ENCODE results near the gene SPATS2. TPM values are rescaled to one million over a fixed set of nuclear protein-coding genes. Genes with fewer than 3 reads are reported as not detected.
"Not testable (repeated sequence)": the region's sequence is repeated elsewhere in the genome, so short reads cannot be mapped to it uniquely, and the experiment has no call there.

SPATS2 gene
- total and polyA plus RNA-seq, 5 donors from 2014 or later: 2.4 to 5.5 (median 4.2) TPM

- Mint-ChIP-seq H3K4me3 (no peak overlapping the region), H3K27ac (no peak overlapping the region), H3K4me1 (peaks cover 0 to 4% (median 0%) of the 10 kb centered on the region in 4 donors), H3K36me3 (peaks cover 4% of the 10 kb centered on the region), H3K9me3 (no peaks in the 10 kb centered on the region), H3K27me3 (no peaks in the 10 kb centered on the region)
- H3K27me3 ChIP-seq (ENCODE audit: control insufficient read depth, insufficient read depth, low read length): no peaks in the 10 kb centered on the region
- H3K36me3 ChIP-seq (ENCODE audit: control insufficient read depth, insufficient read depth, low read length): no peaks in the 10 kb centered on the region
- ATAC-seq (ENCODE audit: low read depth in 2 of 2): no peak
- no peaks in the 10 kb centered on the region for H3K4me1 ChIP-seq (ENCODE audit: control insufficient read depth, insufficient read depth, low read length, poor library complexity, severe bottlenecking)
- no peaks in the 10 kb centered on the region for H3K9me3 ChIP-seq (ENCODE audit: control insufficient read depth in 2 of 2, low read length in 2 of 2)
- no peak overlapping the region for H3K4me3 ChIP-seq (ENCODE audit: low read depth, low read length)
- DNase-seq: no peak
- H3K27ac ChIP-seq (ENCODE audit: insufficient read depth, low read length, poor library complexity, severe bottlenecking): no peak overlapping the region
Measured at GRCh38 chr12:49417558-49417957, 50.3 kb downstream of the SPATS2 start.

- DNase-seq (no peak), ATAC-seq (ENCODE audit: low read depth in 2 of 2) (no peak)
- Histone ChIP-seq H3K4me1 (ENCODE audit: control insufficient read depth, insufficient read depth, low read length, poor library complexity, severe bottlenecking) (no peaks in the 10 kb centered on the region), H3K27ac (ENCODE audit: insufficient read depth, low read length, poor library complexity, severe bottlenecking) (no peak overlapping the region), H3K9me3 (ENCODE audit: control insufficient read depth in 2 of 2, low read length in 2 of 2) (no peaks in the 10 kb centered on the region), H3K36me3 (ENCODE audit: control insufficient read depth, insufficient read depth, low read length) (no peaks in the 10 kb centered on the region), H3K4me3 (ENCODE audit: low read depth, low read length) (no peak overlapping the region), H3K27me3 (ENCODE audit: control insufficient read depth, insufficient read depth, low read length) (no peaks in the 10 kb centered on the region)
- H3K36me3 Mint-ChIP-seq: peaks cover 4% of the 10 kb centered on the region
- H3K27me3 Mint-ChIP-seq: no peaks in the 10 kb centered on the region
- H3K4me3 Mint-ChIP-seq: no peak overlapping the region
- peak overlapping the region in 1 of 3 donors; percentile 4 for H3K27ac Mint-ChIP-seq
- peaks cover 0 to 4% (median 0%) of the 10 kb centered on the region in 4 donors for H3K4me1 Mint-ChIP-seq
- H3K9me3 Mint-ChIP-seq: no peaks in the 10 kb centered on the region
Measured at GRCh38 chr12:49420556-49420955, 53.3 kb downstream of the SPATS2 start.

DNA sequence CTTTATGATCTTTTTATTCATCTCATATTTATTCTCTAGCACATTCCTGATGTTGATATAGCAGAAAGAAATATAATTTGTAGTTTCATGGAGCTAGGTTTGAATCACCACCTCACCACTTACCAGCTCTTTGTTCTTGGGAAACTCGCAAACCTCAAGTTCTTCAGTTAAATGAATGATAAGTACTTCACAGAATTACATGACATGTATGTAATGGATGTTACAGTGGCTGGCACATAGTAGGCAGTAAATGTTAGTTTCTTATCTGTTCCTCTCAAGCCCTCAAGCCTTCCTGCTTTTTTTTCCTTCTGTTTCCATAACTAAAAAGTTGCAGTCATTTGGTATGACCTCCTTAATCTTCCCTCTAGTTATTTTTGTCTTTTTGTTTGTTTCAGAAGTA, 54.9 kb downstream of the SPATS2 start:
- no peak overlapping the region for H3K4me3 ChIP-seq (ENCODE audit: low read depth, low read length)
- H3K27me3 ChIP-seq (ENCODE audit: control insufficient read depth, insufficient read depth, low read length): no peaks in the 10 kb centered on the region
- H3K9me3 Mint-ChIP-seq: peaks cover 0 to 1% (median 0%) of the 10 kb centered on the region in 7 donors
- peaks cover 12% of the 10 kb centered on the region for H3K36me3 Mint-ChIP-seq
- no peak overlapping the region for H3K4me3 Mint-ChIP-seq
- no peaks in the 10 kb centered on the region for H3K36me3 ChIP-seq (ENCODE audit: control insufficient read depth, insufficient read depth, low read length)
- H3K27me3 Mint-ChIP-seq: no peaks in the 10 kb centered on the region
- ATAC-seq (ENCODE audit: low read depth in 2 of 2): no peak
- H3K27ac Mint-ChIP-seq: peak overlapping the region in 1 of 3 donors; percentile 4
- H3K27ac ChIP-seq (ENCODE audit: insufficient read depth, low read length, poor library complexity, severe bottlenecking): no peak overlapping the region
- no peak for DNase-seq
- no peaks in the 10 kb centered on the region for H3K4me1 ChIP-seq (ENCODE audit: control insufficient read depth, insufficient read depth, low read length, poor library complexity, severe bottlenecking)
- H3K4me1 Mint-ChIP-seq: peaks cover 0 to 3% (median 0%) of the 10 kb centered on the region in 4 donors
- H3K9me3 ChIP-seq (ENCODE audit: control insufficient read depth in 2 of 2, low read length in 2 of 2): no peaks in the 10 kb centered on the region

GRCh38 chr12:49428793-49429192, 61.5 kb downstream of the SPATS2 start:
- ATAC-seq (ENCODE audit: low read depth in 2 of 2) (no peak), DNase-seq (no peak)
- Mint-ChIP-seq H3K27me3 (no peaks in the 10 kb centered on the region), H3K36me3 (peaks cover 8% of the 10 kb centered on the region), H3K9me3 (peaks cover 0 to 1% (median 0%) of the 10 kb centered on the region in 7 donors), H3K4me3 (no peak overlapping the region), H3K4me1 (peaks cover 0 to 4% (median 1%) of the 10 kb centered on the region in 4 donors), H3K27ac (no peak overlapping the region)
- Histone ChIP-seq H3K4me3 (ENCODE audit: low read depth, low read length) (no peak overlapping the region), H3K4me1 (ENCODE audit: control insufficient read depth, insufficient read depth, low read length, poor library complexity, severe bottlenecking) (no peaks in the 10 kb centered on the region), H3K9me3 (ENCODE audit: control insufficient read depth in 2 of 2, low read length in 2 of 2) (no peaks in the 10 kb centered on the region), H3K27ac (ENCODE audit: insufficient read depth, low read length, poor library complexity, severe bottlenecking) (no peak overlapping the region), H3K27me3 (ENCODE audit: control insufficient read depth, insufficient read depth, low read length) (no peaks in the 10 kb centered on the region), H3K36me3 (ENCODE audit: control insufficient read depth, insufficient read depth, low read length) (no peaks in the 10 kb centered on the region)

GRCh38 chr12:49432616-49433015, 65.4 kb downstream of the SPATS2 start:
- Histone ChIP-seq H3K27ac (ENCODE audit: insufficient read depth, low read length, poor library complexity, severe bottlenecking) (no peak overlapping the region), H3K9me3 (ENCODE audit: control insufficient read depth in 2 of 2, low read length in 2 of 2) (no peaks in the 10 kb centered on the region), H3K27me3 (ENCODE audit: control insufficient read depth, insufficient read depth, low read length) (no peaks in the 10 kb centered on the region), H3K4me3 (ENCODE audit: low read depth, low read length) (no peak overlapping the region), H3K4me1 (ENCODE audit: control insufficient read depth, insufficient read depth, low read length, poor library complexity, severe bottlenecking) (no peaks in the 10 kb centered on the region), H3K36me3 (ENCODE audit: control insufficient read depth, insufficient read depth, low read length) (no peaks in the 10 kb centered on the region)
- Mint-ChIP-seq H3K27ac (no peak overlapping the region), H3K4me1 (peaks cover 0 to 4% (median 1%) of the 10 kb centered on the region in 4 donors), H3K36me3 (no peaks in the 10 kb centered on the region), H3K4me3 (no peak overlapping the region), H3K27me3 (no peaks in the 10 kb centered on the region), H3K9me3 (no peaks in the 10 kb centered on the region)
- ATAC-seq (ENCODE audit: low read depth in 2 of 2): no peak
- DNase-seq: no peak

- ATAC-seq (ENCODE audit: low read depth in 2 of 2); H3K27ac Mint-ChIP-seq; H3K4me3 ChIP-seq (ENCODE audit: low read depth, low read length); H3K4me3 Mint-ChIP-seq; H3K27ac ChIP-seq (ENCODE audit: insufficient read depth, low read length, poor library complexity, severe bottlenecking); DNase-seq; H3K9me3 ChIP-seq (ENCODE audit: control insufficient read depth in 2 of 2, low read length in 2 of 2); H3K9me3 Mint-ChIP-seq; H3K36me3 Mint-ChIP-seq; H3K4me1 Mint-ChIP-seq; H3K27me3 Mint-ChIP-seq; H3K27me3 ChIP-seq (ENCODE audit: control insufficient read depth, insufficient read depth, low read length); H3K36me3 ChIP-seq (ENCODE audit: control insufficient read depth, insufficient read depth, low read length); H3K4me1 ChIP-seq (ENCODE audit: control insufficient read depth, insufficient read depth, low read length, poor library complexity, severe bottlenecking): not testable (repeated sequence)
Measured at GRCh38 chr12:49436799-49437198, 69.5 kb downstream of the SPATS2 start.

GRCh38 chr12:49439042-49439441, 71.8 kb downstream of the SPATS2 start:
- no peak overlapping the region for H3K4me3 ChIP-seq (ENCODE audit: low read depth, low read length)
- Mint-ChIP-seq H3K4me1 (peaks cover 0 to 6% (median 1%) of the 10 kb centered on the region in 4 donors), H3K4me3 (no peak overlapping the region), H3K36me3 (no peaks in the 10 kb centered on the region), H3K27ac (no peak overlapping the region), H3K27me3 (no peaks in the 10 kb centered on the region), H3K9me3 (no peaks in the 10 kb centered on the region)
- ATAC-seq (ENCODE audit: low read depth in 2 of 2) (no peak), DNase-seq (no peak)
- no peaks in the 10 kb centered on the region for H3K4me1 ChIP-seq (ENCODE audit: control insufficient read depth, insufficient read depth, low read length, poor library complexity, severe bottlenecking)
- H3K36me3 ChIP-seq (ENCODE audit: control insufficient read depth, insufficient read depth, low read length): no peaks in the 10 kb centered on the region
- H3K27me3 ChIP-seq (ENCODE audit: control insufficient read depth, insufficient read depth, low read length): no peaks in the 10 kb centered on the region
- H3K27ac ChIP-seq (ENCODE audit: insufficient read depth, low read length, poor library complexity, severe bottlenecking): no peak overlapping the region
- H3K9me3 ChIP-seq (ENCODE audit: control insufficient read depth in 2 of 2, low read length in 2 of 2): no peaks in the 10 kb centered on the region

- H3K27me3 Mint-ChIP-seq: no peaks in the 10 kb centered on the region
- no peaks in the 10 kb centered on the region for H3K9me3 ChIP-seq (ENCODE audit: control insufficient read depth in 2 of 2, low read length in 2 of 2)
- no peak for ATAC-seq (ENCODE audit: low read depth in 2 of 2)
- no peak overlapping the region for H3K4me3 ChIP-seq (ENCODE audit: low read depth, low read length)
- peaks cover 0 to 6% (median 1%) of the 10 kb centered on the region in 4 donors for H3K4me1 Mint-ChIP-seq
- H3K4me1 ChIP-seq (ENCODE audit: control insufficient read depth, insufficient read depth, low read length, poor library complexity, severe bottlenecking): no peaks in the 10 kb centered on the region
- no peaks in the 10 kb centered on the region for H3K36me3 Mint-ChIP-seq
- H3K4me3 Mint-ChIP-seq: no peak overlapping the region
- H3K27ac Mint-ChIP-seq: no peak overlapping the region
- H3K27ac ChIP-seq (ENCODE audit: insufficient read depth, low read length, poor library complexity, severe bottlenecking): no peak overlapping the region
- no peak for DNase-seq
- no peaks in the 10 kb centered on the region for H3K36me3 ChIP-seq (ENCODE audit: control insufficient read depth, insufficient read depth, low read length)
- no peaks in the 10 kb centered on the region for H3K9me3 Mint-ChIP-seq
- H3K27me3 ChIP-seq (ENCODE audit: control insufficient read depth, insufficient read depth, low read length): no peaks in the 10 kb centered on the region
Measured at GRCh38 chr12:49440035-49440434, 72.8 kb downstream of the SPATS2 start.
